HG02943 (cell line): Measurements from ENCODE around the gene THSD4.

Experiments used
- ATAC-seq: cut with Tn5 transposase; IDR thresholded peaks from one replicate; pipeline ENCODE4 v1.9.1; 2021; ENCODE audit warnings: mild to moderate bottlenecking, low read depth, moderate library complexity; ENCODE audit not compliant: unreplicated experiment

Gene THSD4

DNA sequence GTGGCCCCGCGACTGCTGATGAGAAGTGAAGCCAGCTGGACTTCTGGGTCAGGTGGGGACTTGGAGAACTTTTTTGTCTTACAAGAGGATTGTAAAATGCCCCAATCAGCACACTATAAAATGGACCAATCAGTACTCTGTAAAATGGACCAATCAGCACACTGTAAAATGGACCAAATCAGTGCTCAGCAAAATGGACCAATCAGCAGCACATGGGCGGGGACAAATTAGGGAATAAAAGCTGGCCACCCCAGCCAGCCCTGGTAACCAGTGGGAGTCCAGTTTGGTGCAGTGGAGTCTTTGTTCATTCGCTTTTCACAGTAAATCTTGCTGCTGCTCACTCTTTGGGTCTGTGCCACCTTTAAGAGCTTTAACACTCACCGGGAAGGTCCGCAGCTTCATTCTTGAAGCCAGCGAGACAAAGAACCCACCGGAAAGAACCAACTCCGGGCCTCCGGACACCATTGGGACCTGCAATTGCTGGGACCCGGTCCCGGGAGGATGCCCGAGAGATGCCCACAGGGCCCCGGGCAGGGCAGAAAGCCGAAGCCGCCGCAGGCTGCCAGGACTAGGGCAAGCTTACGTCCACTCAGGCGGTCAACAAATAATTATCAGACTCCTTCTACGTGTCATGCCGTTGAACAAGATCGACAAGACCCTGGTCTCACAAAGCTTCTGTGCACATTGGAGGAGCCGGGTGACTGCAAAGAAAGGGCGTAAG, 686.8 kb downstream of the THSD4 start:
- no peak for ATAC-seq

DNA sequence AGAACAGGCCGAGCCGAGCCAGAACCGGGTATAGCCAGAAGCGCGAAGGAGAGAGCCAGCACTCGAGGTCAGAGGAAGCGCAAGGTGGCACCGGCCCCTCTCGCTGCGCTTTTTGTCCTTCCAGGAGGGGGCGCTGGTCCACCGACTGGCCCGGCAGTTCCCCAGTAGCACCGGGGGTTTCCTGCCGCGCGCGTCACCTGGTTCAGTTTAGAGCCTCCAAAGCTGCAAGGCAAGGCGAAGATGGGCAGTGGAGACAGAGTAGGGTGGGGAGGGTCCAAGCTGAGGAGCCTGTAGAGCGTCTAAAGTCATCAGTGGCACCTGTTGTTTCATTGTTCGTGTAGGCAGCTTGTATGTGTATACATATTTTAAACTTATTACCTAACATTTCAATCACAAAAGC, 687.5 kb downstream of the THSD4 start:
- no peak for ATAC-seq

DNA sequence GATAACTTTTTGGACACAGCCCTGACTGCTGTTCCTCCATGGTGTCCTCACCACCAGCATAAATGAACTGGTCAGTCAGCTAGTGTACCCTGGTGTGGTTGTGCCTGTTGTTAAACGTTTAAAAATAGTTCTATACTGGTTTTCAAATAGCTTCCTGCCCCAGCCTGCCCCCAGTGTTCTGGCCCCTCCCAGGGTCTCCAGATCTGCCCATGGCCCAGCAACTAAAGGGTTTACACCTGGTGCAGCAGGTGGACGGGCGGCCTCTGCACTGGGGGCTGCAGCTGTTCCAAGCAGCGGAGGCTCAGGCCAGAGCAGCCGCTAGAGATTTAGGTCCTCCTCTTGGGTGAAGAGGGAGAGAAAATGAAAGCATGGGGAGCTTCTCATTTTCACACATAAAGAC, 689.0 kb downstream of the THSD4 start:
- no peak for ATAC-seq

DNA sequence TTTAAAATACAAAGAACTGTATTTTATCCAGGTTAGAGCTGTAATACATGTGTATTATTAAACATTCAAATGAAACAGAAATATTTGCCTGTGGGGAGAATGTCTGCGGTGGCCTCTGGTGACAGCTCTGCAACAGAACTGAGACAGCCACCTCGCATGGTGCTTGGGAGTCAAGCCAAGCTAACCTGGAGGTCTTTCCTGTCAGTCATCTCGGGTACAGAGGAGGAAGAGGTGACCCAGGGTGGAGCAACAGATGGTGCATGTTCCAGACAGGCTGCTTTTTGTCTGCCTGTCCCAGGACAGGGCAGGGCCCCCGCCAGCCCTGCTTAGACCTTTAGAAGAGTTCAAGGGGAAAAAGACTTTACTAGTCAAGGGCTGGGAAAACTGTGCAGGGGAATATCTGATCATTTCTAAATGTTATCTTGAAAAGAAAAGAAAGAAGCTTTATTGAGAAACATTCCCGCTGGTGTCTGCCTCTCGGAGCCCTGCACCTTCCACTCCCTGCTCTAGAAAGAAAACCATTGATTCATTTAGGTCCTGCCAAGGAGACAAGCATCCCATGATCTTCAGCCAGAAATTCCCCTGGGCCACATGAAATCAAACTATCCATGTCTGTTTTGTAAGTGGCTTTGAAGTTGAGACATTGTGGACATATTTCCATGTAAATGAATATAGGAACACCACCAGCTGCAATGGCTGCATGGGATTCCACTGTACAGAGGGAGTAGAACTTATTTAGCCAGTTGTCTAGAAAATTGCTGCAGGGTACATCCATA, 689.6 kb downstream of the THSD4 start:
- ATAC-seq, result no peak

DNA sequence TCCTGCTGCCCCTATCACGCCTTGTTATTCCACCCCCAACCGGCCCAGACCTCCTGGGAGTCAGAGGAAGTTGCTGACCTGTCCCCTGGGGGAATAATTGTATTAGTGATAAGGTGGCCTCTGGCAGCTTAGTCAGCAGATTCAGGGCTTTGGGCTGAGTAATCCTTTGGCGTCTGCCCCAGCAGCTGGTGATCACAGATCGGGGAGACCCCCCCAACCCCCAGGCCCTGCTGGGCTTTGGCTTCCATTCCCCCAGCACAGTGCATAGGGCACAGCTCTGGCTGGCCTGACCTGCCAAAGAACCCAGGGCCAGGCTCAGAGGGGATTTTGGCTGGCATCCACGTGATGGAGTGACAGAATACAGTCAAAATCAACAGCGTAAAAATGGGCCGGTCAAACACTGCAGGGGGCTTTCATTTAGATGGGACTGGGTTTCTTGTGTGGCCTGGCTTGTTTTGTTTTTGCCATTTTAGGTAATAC, 691.2 kb downstream of the THSD4 start:
- no peak for ATAC-seq

DNA sequence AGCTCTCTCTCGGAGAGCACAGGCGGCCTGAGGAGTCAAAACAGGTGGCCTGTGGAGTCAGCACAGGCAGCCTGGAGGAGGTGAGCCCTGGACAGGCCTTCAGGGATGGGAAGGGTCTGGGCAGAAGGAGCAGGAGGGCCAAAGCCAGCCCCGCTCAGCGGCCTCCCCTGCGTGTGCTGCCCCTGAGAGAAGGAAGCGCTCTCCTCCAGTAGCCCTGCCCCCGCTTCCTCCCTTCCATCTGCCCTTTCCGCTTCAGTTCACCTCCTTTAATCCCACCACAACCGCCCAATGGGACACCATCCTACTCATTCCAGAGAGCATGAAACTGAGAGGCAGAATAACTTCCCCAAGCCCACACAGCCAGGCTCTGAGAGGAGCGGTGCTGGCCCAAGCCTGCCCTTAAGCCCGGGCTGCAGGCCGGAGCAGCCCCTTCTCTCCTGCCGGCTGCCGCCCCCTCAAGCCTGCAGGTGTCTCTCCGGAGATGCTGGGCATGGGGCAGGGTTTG, 691.9 kb downstream of the THSD4 start:
- no peak for ATAC-seq

DNA sequence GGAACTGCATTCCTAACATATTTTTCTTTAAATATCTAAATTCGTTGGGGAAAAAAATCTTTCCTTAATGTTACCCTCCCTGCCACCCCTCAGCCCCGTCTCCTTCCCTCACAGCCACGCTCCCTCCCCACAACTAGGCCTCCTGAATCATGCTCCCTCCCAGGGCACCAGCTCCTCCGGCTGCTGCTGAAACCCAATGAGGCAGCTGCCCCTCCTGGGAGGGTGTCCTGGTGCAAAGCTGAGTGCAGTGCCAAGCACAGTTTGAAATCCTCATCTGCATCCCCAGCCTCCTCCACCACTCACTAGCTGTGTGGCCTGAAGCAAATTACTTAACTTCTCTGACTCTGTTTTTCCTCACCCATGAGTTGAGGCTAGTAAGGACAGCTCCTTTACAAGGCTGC, 692.4 kb downstream of the THSD4 start:
- ATAC-seq, result no peak

DNA sequence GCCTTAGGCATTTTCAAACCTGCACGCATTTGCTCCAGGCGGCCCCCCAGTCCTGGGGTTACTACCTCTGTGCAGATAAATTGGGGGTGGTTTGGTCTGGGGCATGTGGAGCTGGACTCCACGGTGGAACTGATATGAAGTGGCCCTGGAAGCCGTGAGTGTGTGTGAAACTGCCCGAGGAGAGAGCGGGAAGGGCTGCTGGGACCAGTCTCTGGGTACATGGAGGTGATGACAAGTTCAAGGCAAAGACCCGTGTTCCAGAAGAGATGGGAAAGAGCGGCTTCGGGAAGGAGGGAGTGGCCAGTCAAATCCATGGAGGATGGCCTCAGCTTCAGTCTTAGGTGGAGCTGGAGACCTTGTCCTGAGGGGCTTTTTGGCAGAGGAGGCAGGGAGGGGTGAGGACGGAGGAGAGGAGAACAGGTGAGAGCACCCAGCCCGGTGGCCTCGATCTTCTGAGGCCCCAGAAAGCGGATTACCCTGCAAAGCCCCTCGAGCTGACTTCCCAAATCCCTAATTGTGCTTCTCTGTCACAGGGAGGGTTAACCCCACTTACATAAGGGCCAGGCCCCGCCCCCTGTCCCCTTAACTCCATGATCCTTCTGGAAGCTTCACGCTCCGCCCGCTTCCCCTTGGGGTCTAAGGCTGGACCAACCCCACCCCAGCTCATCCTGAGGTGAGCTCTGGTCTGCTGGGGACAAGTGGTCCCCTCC, 693.2 kb downstream of the THSD4 start:
- no peak for ATAC-seq

DNA sequence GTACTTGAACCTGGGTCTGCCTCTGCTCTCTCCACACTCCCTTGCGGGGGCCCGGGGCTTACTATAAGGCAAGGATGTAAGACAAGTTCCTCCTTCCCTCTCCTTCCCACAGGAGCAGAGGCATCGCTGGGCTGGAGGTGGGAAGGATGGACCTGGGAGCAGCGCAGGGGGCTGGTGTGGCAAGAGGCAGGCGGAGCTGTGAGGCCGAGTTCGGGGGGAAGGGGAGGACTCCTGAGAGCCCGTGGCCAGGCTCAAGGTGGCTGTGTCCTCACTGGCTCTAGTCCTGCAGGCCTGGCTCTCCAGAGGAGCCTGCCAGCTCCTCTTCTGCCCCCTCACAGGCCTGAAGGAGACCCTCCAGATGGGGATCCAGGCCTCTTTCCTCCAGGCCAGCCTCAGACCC, 694.1 kb downstream of the THSD4 start:
- ATAC-seq, result no peak

DNA sequence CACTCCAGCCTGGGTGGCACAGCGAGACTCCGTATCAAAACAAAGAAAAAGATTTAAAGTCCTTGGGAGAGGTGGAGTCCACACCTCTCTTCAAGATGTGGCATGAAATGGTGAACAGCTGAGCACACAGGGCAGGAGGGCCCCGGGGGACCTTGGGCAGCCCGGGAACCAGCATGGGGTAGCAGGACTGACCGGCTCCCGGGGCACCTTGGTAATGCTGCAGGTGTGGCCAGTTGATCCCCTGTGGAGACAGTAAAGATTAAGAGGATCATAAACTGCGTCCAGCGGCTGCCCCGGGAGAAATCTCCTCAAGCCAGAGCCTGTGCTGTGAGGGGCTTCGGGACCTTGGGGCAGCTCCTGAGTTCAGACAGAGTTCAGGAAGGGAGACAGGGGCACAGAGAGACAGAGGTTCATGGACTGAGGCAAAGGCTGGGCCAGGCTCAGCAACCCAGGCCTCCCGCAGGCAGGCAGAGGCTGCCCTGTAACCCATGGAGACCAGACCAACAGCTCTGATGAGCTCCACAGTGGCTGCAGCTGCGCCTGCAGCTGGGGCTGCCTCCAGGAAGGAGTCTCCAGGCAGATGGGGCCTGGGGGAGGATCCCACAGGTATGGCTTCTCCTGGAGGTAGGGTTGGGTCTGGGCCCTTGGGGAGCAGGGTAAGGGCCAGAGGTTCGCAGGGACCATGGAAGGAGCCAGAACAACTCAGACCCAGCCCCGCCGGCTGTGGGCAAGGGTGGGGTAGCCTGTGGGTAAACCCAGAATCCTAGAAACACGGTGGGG, 695.2 kb downstream of the THSD4 start, which contains the start of gene NR2E3:
NR2E3 (plus strand) TSS at position 299 of the 780 bp plus-strand sequence; CDS start at position 489, 190 bp downstream.
- no peak for ATAC-seq

DNA sequence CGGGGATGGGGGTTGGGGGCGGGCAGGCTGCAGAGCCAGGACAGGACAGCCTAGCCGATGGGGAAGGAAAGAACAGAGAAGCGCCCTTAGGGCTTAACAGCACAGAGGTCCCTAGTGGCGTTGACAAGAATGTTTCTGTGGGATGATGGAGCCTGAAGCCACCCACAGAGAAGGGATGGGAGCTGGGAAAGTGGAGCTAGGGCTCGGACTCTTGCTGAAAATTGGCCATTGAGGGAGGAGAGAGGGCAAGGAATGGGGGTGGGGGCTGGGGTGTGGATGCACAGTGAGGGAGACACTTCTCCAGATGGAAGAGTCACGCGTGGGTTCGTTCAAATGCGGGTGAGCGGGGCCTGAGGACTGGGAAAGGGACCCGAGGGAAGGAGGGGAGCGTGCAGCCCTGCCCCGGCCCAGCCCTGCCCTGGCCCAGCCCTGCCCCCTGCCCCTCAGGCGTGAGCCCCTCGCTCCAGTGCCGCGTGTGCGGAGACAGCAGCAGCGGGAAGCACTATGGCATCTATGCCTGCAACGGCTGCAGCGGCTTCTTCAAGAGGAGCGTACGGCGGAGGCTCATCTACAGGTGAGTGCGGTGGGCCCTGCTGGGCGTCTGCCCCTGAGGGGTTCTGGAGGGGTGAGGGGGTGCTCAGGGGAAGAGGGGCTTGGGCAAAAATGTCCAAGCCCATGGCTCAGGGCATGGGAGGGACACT, 695.9 kb downstream of the THSD4 start:
- no peak for ATAC-seq

DNA sequence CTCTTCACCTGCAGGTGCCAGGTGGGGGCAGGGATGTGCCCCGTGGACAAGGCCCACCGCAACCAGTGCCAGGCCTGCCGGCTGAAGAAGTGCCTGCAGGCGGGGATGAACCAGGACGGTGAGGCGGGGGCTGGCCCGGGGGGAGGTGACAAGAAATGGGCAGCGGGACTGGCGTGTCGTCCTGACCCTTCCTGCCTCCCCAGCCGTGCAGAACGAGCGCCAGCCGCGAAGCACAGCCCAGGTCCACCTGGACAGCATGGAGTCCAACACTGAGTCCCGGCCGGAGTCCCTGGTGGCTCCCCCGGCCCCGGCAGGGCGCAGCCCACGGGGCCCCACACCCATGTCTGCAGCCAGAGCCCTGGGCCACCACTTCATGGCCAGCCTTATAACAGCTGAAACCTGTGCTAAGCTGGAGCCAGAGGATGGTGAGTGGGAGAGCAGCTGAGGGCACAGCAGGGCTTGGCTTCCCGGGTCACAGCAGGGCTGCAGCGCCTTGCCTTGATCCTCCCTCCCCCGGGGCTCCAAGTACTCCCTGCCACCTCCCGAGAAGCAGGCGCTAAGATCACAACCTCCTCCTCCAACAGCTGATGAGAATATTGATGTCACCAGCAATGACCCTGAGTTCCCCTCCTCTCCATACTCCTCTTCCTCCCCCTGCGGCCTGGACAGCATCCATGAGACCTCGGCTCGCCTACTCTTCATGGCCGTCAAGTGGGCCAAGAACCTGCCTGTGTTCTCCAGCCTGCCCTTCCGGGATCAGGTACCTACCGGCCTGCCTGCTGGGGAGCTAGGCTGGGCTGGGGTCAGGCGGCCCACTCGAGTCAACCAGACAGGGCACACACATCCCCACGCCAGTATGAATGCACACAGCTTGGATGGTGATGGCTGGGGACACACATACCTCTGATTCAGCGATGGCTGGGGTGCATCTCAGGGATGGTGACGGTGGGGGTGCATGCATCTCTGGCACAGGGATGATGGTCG, 696.8 kb downstream of the THSD4 start:
- no peak for ATAC-seq

DNA sequence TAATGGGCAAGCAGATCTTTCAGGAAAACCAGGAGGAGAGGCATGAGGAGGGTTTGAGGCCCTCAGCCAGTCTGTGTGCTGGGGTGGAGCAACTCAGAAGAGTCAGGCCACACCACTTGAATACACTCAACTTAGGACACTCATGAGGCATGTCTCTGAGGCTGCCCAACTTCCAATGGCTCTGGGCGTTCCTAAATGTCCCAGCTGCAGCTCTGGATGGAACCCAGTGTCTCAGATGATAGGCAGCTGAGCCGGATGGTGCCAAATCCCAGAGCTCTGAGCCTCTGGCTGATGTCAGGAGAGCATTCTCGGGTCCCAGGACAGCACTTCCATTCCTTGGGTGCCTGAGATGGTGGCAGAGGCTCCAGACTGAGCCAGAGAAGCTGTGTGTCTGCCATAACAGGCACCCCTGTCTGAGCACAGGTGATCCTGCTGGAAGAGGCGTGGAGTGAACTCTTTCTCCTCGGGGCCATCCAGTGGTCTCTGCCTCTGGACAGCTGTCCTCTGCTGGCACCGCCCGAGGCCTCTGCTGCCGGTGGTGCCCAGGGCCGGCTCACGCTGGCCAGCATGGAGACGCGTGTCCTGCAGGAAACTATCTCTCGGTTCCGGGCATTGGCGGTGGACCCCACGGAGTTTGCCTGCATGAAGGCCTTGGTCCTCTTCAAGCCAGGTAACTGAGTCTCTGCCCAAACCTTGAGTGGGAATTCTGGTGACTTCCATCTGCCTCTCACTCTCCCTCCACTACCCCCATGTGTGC, 697.9 kb downstream of the THSD4 start:
- ATAC-seq, result no peak

DNA sequence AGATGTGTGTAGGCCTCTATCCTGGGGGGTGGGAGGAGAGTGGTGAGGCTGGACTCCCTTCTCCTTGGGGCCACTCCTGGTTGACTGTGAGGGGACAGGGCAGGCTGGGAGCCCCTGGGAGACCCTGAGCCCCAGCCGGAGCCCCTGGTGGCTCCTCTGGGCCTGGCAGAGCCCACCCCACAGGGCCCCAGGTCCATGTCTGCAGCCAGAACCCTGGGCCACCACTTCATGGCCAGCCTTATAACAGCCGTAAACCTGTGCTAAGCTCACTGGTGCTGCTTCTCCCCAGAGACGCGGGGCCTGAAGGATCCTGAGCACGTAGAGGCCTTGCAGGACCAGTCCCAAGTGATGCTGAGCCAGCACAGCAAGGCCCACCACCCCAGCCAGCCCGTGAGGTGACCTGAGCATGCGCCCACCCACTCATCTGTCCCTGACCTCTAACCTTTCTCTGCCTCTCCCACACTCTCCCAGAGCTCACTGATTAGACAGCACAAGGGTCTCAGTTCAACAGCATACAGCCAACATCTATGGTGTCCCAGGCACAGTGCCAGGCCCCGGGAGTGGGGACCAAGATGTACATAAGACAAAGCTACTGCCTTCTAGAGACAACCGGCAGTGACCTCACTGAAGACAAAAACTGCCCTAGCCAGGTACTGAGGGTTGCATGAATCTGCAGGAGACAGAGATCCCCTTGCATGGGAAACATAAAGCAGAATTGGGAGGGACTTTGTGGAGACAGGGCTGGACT, 698.6 kb downstream of the THSD4 start:
- ATAC-seq, result no peak

DNA sequence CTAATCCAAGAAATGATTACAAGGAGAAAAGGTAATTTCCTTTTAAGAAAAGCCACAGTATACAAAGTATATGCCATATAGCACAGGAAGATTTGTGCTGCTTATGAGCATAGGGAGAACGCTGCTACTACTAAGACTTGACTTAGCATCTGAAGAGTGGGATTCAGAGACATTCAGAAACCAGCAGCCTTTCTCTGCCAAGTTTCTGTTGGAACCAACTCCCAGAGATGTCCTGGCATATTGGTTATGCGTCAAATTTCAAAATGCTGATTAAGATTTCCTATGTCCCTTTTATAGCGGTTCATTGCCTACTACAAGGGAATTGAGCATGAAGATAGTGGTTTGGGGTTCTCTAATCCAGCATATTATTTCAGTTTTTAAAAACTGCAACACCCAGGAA, 700.0 kb downstream of the THSD4 start:
- ATAC-seq, result no peak

DNA sequence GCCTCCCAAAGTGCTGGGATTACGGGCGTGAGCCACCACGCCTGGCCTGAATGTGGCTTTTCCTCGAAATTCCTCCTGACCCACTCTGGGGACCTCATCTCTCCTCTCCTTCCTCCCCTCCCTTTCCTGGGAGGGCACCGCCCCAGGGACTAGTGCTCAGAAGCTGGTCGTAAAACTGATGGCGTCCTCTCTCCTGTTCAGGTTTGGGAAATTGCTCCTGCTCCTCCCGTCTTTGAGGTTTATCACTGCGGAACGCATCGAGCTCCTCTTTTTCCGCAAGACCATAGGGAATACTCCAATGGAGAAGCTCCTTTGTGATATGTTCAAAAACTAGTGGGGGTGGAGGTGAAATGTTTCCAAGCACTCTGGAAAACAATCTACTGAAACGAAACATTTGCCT, 702.1 kb downstream of the THSD4 start:
- ATAC-seq, result no peak

DNA sequence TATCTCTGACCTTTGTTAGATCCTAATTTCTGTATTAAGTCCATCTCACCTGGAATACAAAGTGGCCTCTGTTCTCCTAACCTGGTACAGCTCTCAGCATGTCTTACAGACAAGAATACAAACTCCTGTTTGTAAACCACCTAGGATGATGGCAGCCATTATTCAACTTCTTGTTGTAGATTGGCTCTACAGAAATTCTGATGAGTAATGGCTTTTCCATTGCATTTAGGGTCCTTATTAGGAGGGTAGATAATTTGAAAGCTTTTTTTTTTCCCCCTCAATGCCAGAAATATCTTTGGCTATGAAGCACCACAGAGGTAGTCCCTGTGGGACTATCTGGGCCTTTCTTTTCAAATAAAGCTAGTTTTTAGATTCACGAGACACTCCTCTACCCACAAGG, 704.9 kb downstream of the THSD4 start:
- no peak for ATAC-seq
